ENCODE data around the gene CCDC32. TPM values are rescaled to one million over a fixed set of nuclear protein-coding genes. Genes with fewer than 3 reads are reported as not detected.

Gene CCDC32, protein sequence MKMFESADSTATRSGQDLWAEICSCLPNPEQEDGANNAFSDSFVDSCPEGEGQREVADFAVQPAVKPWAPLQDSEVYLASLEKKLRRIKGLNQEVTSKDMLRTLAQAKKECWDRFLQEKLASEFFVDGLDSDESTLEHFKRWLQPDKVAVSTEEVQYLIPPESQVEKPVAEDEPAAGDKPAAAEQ
- total RNA-seq (2014; rRNA removed; shearing (Covaris generic); ENCODE audit: low replicate concordance) = 21.8 and 25.3 TPM in 2 replicates

DNA sequence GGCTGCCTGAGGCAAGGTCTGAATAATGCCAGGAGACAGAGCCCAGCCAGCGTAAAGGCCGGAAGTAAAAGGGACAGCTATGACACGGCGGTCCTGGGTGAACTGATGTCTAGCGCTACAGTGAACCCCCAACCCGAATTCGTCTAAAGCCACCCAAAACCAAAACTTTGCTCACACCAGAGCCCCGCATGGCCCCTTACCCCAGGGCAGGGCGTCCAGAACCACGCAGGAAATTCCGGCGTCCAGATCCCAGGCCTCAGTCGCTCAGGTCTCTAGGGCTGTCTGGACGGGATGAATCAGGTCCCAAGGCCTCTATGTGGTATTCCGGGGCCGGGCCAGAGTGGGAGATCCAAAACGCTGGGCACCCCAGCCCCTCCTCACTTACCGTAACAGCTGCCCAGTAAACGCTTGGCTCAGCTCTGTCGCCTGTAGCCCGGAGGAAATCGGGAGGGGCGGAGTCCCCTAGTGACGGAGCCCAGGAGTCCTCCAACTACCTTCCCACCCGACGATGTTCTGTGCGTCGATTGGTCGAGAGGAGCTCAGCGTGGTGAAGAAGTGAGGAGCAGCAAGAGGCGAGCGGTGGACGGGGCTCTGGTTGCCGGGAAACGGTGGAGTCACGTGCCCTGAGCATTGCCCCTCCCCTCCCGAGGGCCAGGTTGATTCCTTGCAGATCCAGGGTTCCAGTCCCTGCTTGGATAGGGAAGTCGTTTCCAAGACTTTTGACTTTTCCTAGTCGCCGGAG lies at the start of gene CCDC32:
Gene CCDC32 (minus strand): TSS at position 452 of the 742 bp plus-strand sequence. CDS start 2,027 bp downstream, outside the sequence.
- no peaks in the 10 kb centered on the region for H4K20me1 ChIP-seq (ENCODE audit: insufficient read depth, low read depth, low read length)
- H3K4me1 ChIP-seq (ENCODE audit: low read length) = peaks cover 36% of the 10 kb centered on the region
- peak within 1 kb of the TSS; percentile 82 for H3K4me3 ChIP-seq (ENCODE audit: low read length)
- H3K9me3 ChIP-seq (ENCODE audit: low read length) = no peaks in the 10 kb centered on the region
- H3K27me3 ChIP-seq (ENCODE audit: low read length) = no peaks in the 10 kb centered on the region
- DNase-seq = peak; percentile 99
- H3K27ac ChIP-seq (ENCODE audit: low read length) = peak within 1 kb of the TSS; percentile 58
- no peaks in the 10 kb centered on the region for H3K9me2 ChIP-seq (replicated peaks; ENCODE audit: insufficient read depth, low read length)
- peak within 1 kb of the TSS; percentile 76 for H2AFZ ChIP-seq (ENCODE audit: low read length)
- H3K36me3 ChIP-seq (ENCODE audit: insufficient read depth, low read length) = no peaks in the 10 kb centered on the region
- H3K79me2 ChIP-seq (ENCODE audit: low read length) = peaks cover 34% of the 10 kb centered on the region
- H3K9ac ChIP-seq (ENCODE audit: low read length) = peak within 1 kb of the TSS; percentile 90
- H3K4me2 ChIP-seq (ENCODE audit: low read depth, low read length, poor library complexity, severe bottlenecking) = peak within 1 kb of the TSS; percentile 90

DNA sequence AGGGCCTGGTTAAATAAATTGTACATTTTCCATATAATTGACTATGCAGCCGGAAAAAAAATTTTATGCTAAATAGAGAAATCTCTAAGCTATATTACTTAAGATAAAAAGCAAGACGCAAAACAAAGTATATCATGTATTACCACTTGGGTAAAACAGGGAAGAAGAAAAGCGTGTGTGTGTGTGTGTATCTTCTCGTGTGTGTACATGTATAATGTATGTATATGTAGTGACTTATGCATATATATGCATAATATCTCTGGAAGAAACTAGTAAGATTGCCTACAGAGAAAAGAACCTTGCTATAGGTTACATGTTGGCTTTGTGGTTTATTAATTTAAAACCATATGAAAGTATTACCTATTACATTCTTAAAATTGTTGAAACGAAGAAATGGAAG lies 48.2 kb upstream of the CCDC32 start:
- no peak for DNase-seq
- no peaks in the 10 kb centered on the region for H3K9me2 ChIP-seq (replicated peaks; ENCODE audit: insufficient read depth, low read length)

DNA sequence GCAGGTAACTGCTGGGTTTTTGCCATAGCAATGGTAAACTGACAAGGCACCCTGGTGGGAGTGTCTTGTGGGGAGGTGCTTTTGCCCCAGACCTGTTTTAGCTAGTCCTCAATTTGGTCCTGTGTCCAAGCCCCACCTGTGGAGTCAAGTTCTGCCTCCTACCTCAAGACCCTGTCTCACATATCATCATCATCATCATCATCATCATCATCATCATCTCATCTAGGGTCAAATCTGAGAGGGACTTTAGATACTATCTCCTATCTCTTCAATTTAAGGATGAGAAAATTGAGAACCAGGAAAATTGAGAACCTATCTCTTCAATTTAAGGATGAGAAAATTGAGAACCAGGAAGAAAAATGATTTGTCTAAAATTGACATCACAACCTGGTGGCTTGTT lies 39.1 kb upstream of the CCDC32 start:
- no peak overlapping the region for H2AFZ ChIP-seq (ENCODE audit: low read length)
- H3K27me3 ChIP-seq (ENCODE audit: low read length) = no peaks in the 10 kb centered on the region
- H3K27ac ChIP-seq (ENCODE audit: low read length) = no peak overlapping the region
- no peaks in the 10 kb centered on the region for H3K9me3 ChIP-seq (ENCODE audit: low read length)
- DNase-seq = no peak
- no peaks in the 10 kb centered on the region for H3K9me2 ChIP-seq (replicated peaks; ENCODE audit: insufficient read depth, low read length)
- no peak overlapping the region for H3K4me3 ChIP-seq (ENCODE audit: low read length)
- H3K79me2 ChIP-seq (ENCODE audit: low read length) = peaks cover 68% of the 10 kb centered on the region
- H3K4me1 ChIP-seq (ENCODE audit: low read length) = peaks cover 31% of the 10 kb centered on the region
- peaks cover 21% of the 10 kb centered on the region for H3K36me3 ChIP-seq (ENCODE audit: insufficient read depth, low read length)
- no peak overlapping the region for H3K4me2 ChIP-seq (ENCODE audit: low read depth, low read length, poor library complexity, severe bottlenecking)
- H4K20me1 ChIP-seq (ENCODE audit: insufficient read depth, low read depth, low read length) = no peaks in the 10 kb centered on the region
- H3K9ac ChIP-seq (ENCODE audit: low read length) = no peak overlapping the region

More for the DNA sequence above, 48.2 kb upstream of the CCDC32 start:
- H3K79me2 ChIP-seq (ENCODE audit: low read length) = no peaks in the 10 kb centered on the region
- H3K36me3 ChIP-seq (ENCODE audit: insufficient read depth, low read length) = peaks cover 3% of the 10 kb centered on the region; the same call in 1 of the 2 replicates
- H3K27me3 ChIP-seq (ENCODE audit: low read length) = no peaks in the 10 kb centered on the region
- no peaks in the 10 kb centered on the region for H4K20me1 ChIP-seq (ENCODE audit: insufficient read depth, low read depth, low read length)
- peaks cover 15% of the 10 kb centered on the region for H3K4me1 ChIP-seq (ENCODE audit: low read length)
- H3K4me3 ChIP-seq (ENCODE audit: low read length) = no peak overlapping the region
- H2AFZ ChIP-seq (ENCODE audit: low read length) = no peak overlapping the region
- H3K9me3 ChIP-seq (ENCODE audit: low read length) = no peaks in the 10 kb centered on the region
- H3K4me2 ChIP-seq (ENCODE audit: low read depth, low read length, poor library complexity, severe bottlenecking) = no peak overlapping the region
- H3K27ac ChIP-seq (ENCODE audit: low read length) = no peak overlapping the region
- no peak overlapping the region for H3K9ac ChIP-seq (ENCODE audit: low read length)

DNA sequence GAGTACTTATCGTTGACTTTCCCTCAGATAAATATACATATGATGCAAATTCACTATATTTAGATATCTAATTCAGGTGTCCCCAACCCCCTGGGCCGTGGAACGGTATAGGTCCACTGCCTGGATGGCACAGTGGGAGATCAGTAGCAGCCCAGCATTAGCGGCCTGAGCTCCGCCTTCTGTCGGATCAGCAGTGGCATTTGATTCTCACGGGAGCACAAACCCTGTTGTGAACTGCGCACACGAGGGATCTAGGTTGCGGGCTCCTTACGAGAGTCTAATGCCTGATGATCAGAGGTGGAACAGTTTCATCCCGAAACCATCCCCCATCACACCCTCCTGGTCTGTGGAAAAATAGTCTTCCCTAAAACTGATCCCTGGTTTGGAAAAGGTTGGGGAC lies 36.1 kb upstream of the CCDC32 start:
- no peaks in the 10 kb centered on the region for H3K27me3 ChIP-seq (ENCODE audit: low read length)
- peak overlapping the region; percentile 44 for H3K4me2 ChIP-seq (ENCODE audit: low read depth, low read length, poor library complexity, severe bottlenecking)
- H3K4me1 ChIP-seq (ENCODE audit: low read length) = peaks cover 34% of the 10 kb centered on the region
- no peaks in the 10 kb centered on the region for H4K20me1 ChIP-seq (ENCODE audit: insufficient read depth, low read depth, low read length)
- peaks cover 90% of the 10 kb centered on the region for H3K79me2 ChIP-seq (ENCODE audit: low read length)
- no peaks in the 10 kb centered on the region for H3K9me2 ChIP-seq (replicated peaks; ENCODE audit: insufficient read depth, low read length)
- no peak for DNase-seq
- peak overlapping the region; percentile 28; the same call in 1 of the 2 replicates for H3K27ac ChIP-seq (ENCODE audit: low read length)
- no peak overlapping the region for H3K4me3 ChIP-seq (ENCODE audit: low read length)
- no peak overlapping the region for H2AFZ ChIP-seq (ENCODE audit: low read length)
- H3K9me3 ChIP-seq (ENCODE audit: low read length) = no peaks in the 10 kb centered on the region
- no peak overlapping the region for H3K9ac ChIP-seq (ENCODE audit: low read length)
- peaks cover 12% of the 10 kb centered on the region for H3K36me3 ChIP-seq (ENCODE audit: insufficient read depth, low read length)

DNA sequence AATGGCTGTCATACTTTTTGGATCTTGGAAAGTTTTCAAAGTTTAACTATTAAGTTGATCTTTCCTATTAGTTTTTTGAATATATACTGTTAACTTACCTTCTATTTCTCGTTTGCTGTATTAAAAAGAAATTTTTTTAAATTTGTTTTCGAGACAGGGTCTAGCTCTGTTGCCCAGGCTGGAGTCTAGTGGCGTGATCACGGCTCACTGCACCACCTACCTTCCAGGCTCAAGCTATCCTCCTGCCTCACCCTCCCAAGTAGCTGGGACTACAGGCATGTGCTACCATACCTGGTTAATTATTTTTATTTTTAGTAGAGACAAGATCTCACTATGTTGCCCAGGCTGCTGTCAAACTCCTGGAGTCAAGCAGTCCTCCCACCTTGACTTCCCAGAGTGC lies 33.8 kb upstream of the CCDC32 start:
- no peaks in the 10 kb centered on the region for H3K9me2 ChIP-seq (replicated peaks; ENCODE audit: insufficient read depth, low read length)
- H2AFZ ChIP-seq (ENCODE audit: low read length) = no peak overlapping the region
- DNase-seq = no peak
- H3K79me2 ChIP-seq (ENCODE audit: low read length) = peaks cover 90% of the 10 kb centered on the region
- no peak overlapping the region for H3K9ac ChIP-seq (ENCODE audit: low read length)
- H3K36me3 ChIP-seq (ENCODE audit: insufficient read depth, low read length) = peaks cover 10% of the 10 kb centered on the region
- H3K4me1 ChIP-seq (ENCODE audit: low read length) = peaks cover 38% of the 10 kb centered on the region
- H4K20me1 ChIP-seq (ENCODE audit: insufficient read depth, low read depth, low read length) = no peaks in the 10 kb centered on the region
- no peak overlapping the region for H3K4me2 ChIP-seq (ENCODE audit: low read depth, low read length, poor library complexity, severe bottlenecking)
- H3K4me3 ChIP-seq (ENCODE audit: low read length) = no peak overlapping the region
- H3K27me3 ChIP-seq (ENCODE audit: low read length) = no peaks in the 10 kb centered on the region
- H3K27ac ChIP-seq (ENCODE audit: low read length) = no peak overlapping the region
- no peaks in the 10 kb centered on the region for H3K9me3 ChIP-seq (ENCODE audit: low read length)

DNA sequence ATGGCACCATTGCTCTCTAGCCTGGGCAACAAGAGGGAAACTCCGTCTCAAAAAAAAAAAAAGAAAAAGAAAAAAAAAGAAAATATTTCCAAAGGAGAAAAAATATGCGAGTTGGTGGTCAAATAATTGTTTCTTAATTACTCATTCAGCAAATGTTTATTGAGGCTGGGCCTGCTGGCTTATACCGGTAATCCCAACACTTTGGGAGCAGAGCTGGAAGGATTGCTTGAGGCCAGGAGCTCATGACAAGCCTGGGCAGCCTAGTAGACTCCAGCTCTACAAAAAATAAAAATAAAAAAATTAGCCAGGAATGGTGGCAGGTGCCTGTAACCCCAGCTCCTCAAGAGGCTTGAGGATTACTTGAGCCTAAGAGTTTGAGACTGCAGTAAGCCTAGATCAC lies 33.3 kb upstream of the CCDC32 start:
- Histone ChIP-seq H3K9me2 (replicated peaks; ENCODE audit: insufficient read depth, low read length) (no peaks in the 10 kb centered on the region), H3K27me3 (ENCODE audit: low read length) (no peaks in the 10 kb centered on the region), H3K36me3 (ENCODE audit: insufficient read depth, low read length) (peaks cover 10% of the 10 kb centered on the region), H2AFZ (ENCODE audit: low read length) (no peak overlapping the region), H3K4me3 (ENCODE audit: low read length) (no peak overlapping the region), H3K79me2 (ENCODE audit: low read length) (peaks cover 84% of the 10 kb centered on the region), H3K27ac (ENCODE audit: low read length) (no peak overlapping the region), H3K9ac (ENCODE audit: low read length) (no peak overlapping the region), H4K20me1 (ENCODE audit: insufficient read depth, low read depth, low read length) (no peaks in the 10 kb centered on the region), H3K4me1 (ENCODE audit: low read length) (peaks cover 38% of the 10 kb centered on the region), H3K4me2 (ENCODE audit: low read depth, low read length, poor library complexity, severe bottlenecking) (no peak overlapping the region), H3K9me3 (ENCODE audit: low read length) (no peaks in the 10 kb centered on the region)
- no peak for DNase-seq

DNA sequence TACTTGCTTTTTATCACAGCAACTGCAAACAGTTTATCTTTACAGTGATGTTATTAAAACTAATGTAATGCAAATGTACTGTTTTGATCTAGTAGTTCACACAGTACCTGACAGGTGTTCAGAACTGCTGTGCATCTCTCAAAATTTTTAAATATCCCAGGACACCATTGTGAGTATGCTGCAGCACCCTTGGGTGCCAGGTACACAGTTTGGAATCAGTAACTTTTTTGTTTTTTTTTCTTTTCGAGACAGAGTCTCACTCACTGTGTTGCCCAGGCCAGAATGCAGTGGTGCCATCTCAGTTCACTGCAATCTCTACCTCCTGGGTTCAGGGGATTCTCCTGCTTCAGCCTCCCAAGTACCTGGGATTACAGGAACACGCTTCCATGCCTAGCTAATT lies 32.2 kb upstream of the CCDC32 start:
- Histone ChIP-seq H3K9me2 (replicated peaks; ENCODE audit: insufficient read depth, low read length) (no peaks in the 10 kb centered on the region), H3K4me3 (ENCODE audit: low read length) (no peak overlapping the region), H3K36me3 (ENCODE audit: insufficient read depth, low read length) (peaks cover 7% of the 10 kb centered on the region), H3K9ac (ENCODE audit: low read length) (no peak overlapping the region), H2AFZ (ENCODE audit: low read length) (no peak overlapping the region), H4K20me1 (ENCODE audit: insufficient read depth, low read depth, low read length) (no peaks in the 10 kb centered on the region), H3K4me1 (ENCODE audit: low read length) (peaks cover 36% of the 10 kb centered on the region), H3K27me3 (ENCODE audit: low read length) (no peaks in the 10 kb centered on the region), H3K27ac (ENCODE audit: low read length) (no peak overlapping the region), H3K4me2 (ENCODE audit: low read depth, low read length, poor library complexity, severe bottlenecking) (no peak overlapping the region), H3K9me3 (ENCODE audit: low read length) (no peaks in the 10 kb centered on the region), H3K79me2 (ENCODE audit: low read length) (peaks cover 76% of the 10 kb centered on the region)
- no peak for DNase-seq

GRCh38 chr15:40595773-40596172 lies 30.9 kb upstream of the CCDC32 start:
- no peak overlapping the region for H3K27ac ChIP-seq (ENCODE audit: low read length)
- H3K27me3 ChIP-seq (ENCODE audit: low read length) = no peaks in the 10 kb centered on the region
- peaks cover 4% of the 10 kb centered on the region for H3K36me3 ChIP-seq (ENCODE audit: insufficient read depth, low read length)
- H3K4me3 ChIP-seq (ENCODE audit: low read length) = peak overlapping the region; percentile 77
- peaks cover 32% of the 10 kb centered on the region for H3K4me1 ChIP-seq (ENCODE audit: low read length)
- no peak for DNase-seq
- peak overlapping the region; percentile 55 for H3K9ac ChIP-seq (ENCODE audit: low read length)
- H2AFZ ChIP-seq (ENCODE audit: low read length) = no peak overlapping the region
- no peaks in the 10 kb centered on the region for H3K9me2 ChIP-seq (replicated peaks; ENCODE audit: insufficient read depth, low read length)
- peak overlapping the region; percentile 88 for H3K4me2 ChIP-seq (ENCODE audit: low read depth, low read length, poor library complexity, severe bottlenecking)
- H3K9me3 ChIP-seq (ENCODE audit: low read length) = no peaks in the 10 kb centered on the region
- H4K20me1 ChIP-seq (ENCODE audit: insufficient read depth, low read depth, low read length) = no peaks in the 10 kb centered on the region
- H3K79me2 ChIP-seq (ENCODE audit: low read length) = peaks cover 65% of the 10 kb centered on the region

All from Karpas-422 (cell line).